GM12891 (cell line): ENCODE results near the gene APOL3.

ENCODE experiments used
- PAX5 ChIP-seq: IDR thresholded peaks from 2 replicates; pipeline ENCODE4 v1.6.1; 2011; ENCODE audit warnings: low read length, moderate library complexity, mild to moderate bottlenecking; ENCODE audit not compliant: insufficient read depth, severe bottlenecking
- POLR2A ChIP-seq: IDR thresholded peaks from 2 replicates; pipeline ENCODE4 v1.6.1; 2011; ENCODE audit warnings: low read depth, low read length, control low read depth

- TF ChIP-seq PAX5: no peak
- no peak for TF ChIP-seq POLR2A
Observed at GRCh38 chr22:36124666-36125065, 35.9 kb downstream of the APOL3 start.
